Activated CD4-positive, alpha-beta T cell treated with anti-CD3 and anti-CD28 coated beads for 48 hours (primary cell): ENCODE data around the gene SRM.
"Not testable (repeated sequence)": the region's sequence is repeated elsewhere in the genome, so short reads cannot be mapped to it uniquely, and the experiment has no call there.

Experiments
- DNase-seq: peaks from one replicate; pipeline ENCODE4 v3.0.0-alpha.2; 2020

Gene SRM

DNA sequence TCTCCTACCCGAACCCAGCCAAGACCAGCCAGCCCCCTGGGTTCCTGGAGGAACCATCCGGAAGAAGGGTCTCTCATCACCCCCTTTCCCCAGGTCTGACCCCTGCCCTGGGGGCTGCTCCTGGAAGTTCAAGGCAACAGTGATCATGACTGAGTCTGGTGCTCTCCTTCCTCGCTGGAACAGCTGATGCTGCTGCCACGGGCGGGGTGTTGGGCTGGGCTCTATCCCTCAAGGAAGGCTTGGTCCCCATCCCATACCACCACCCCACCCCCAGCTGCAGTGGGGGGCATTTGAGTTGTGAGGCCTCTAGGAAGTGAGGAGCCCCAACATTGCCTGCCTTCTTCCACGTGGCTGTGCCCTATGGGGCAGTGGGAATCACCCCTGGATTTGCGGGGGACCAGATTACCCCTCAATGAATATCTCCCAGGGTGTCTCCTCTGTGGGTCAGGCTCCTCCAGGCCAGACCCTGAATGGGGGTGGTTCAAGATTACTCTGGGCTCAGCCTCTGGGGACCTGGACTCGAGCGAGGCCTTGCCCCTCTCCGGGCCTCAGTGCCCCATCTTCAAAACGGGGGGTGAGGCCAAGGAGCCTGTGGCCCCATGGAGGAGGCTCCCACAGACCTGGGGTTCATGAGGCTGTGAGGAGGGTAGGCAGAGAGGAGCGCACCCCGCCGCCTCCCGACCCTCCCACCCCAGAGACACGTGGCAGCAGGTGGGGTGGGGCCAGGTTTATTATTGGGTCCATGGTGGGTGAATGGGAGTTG is 15.6 kb downstream of the SRM start:
- no peak for DNase-seq

DNA sequence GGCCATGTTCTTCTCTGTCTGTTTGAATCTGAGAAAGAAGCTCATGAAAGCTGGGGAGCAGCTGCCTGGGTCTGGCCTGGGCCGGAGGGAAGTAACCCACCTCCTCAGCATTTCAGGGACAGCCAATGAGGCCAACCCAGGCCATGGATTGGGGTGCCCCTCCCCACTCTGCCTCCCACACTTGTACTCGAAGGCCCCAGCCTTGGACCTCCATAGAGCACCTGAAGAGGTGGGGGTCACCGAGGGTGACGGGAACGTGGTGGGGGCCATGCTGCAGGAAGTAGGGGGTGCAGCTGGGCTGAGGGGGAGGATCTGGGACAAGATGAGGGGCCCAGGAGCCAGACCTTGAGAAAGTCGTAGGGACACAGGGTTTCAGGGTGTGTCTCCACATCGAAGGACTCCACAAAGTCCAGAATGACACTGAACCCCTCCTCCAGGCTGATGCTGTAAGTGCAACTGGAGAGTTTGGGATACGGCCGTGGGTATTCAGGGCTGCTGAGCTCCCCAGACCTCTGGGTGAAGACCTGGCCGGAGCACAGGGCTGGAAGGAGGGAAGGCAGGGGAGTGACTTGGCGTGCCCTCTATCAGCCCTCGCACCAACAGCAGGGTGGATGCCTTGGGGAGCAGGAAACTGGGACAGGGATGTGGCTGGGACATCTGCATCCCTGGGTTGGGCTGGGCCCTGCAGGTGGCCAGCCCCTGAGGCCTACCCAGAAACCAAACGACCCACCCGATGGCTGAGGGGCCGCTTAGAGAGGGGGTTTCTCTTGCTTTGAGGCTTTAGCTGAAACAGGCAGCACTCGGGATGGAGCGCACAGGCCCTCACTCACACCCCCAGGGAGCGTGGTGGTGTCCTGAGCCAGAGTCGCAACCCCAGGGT is 16.6 kb downstream of the SRM start:
- DNase-seq = no peak

DNA sequence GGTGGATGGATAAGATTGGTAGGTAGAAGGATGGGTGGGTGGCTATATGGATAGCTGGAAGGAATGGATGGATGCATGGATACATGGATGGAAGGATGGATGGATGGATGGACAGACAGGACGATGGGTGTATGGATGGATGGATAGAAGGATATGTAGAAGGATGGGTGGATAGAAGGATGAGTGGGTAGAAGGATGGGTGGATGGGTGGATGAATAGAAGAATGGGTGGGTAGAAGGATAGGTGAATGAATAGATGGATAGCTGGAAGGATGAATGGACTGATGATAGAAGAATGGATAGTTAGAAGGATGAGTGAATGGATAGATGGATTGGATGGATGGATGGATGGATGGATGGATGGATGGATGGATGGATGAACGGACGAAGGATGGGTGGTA is 17.8 kb downstream of the SRM start:
- DNase-seq = no peak

DNA sequence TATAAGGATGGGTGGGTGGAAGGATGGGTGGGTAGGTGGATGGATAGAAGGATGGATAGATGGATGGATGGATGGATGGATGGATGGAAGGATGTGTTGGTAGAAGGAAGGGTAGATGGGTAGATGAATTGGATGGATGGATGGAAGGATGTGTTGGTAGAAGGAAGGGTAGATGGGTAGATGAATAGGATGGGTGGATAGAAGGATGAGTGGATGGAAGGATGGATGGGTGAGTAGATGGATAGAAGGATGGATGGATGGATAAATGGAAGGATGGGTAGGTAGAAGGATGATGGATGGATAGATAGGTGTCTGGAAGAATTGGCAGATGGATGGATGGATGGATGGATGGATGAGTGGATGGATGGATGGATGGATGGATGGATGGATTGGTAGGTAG is 18.8 kb downstream of the SRM start:
- DNase-seq = no peak

DNA sequence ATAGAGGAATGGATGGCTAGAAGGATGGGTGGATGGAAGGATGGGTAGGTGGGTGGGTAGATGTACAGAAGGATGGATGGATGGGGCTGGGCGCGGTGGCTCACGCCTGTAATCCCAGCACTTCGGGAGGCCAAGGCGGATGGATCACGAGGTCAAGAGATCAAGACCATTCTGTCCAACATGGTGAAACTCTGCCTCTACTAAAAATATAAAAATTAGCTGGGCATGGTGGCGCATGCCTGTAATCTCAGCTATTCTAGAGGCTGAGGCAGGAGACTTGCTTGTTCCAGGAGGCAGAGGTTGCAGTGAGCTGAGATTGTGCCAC is 19.8 kb downstream of the SRM start:
- not testable (repeated sequence) for DNase-seq

DNA sequence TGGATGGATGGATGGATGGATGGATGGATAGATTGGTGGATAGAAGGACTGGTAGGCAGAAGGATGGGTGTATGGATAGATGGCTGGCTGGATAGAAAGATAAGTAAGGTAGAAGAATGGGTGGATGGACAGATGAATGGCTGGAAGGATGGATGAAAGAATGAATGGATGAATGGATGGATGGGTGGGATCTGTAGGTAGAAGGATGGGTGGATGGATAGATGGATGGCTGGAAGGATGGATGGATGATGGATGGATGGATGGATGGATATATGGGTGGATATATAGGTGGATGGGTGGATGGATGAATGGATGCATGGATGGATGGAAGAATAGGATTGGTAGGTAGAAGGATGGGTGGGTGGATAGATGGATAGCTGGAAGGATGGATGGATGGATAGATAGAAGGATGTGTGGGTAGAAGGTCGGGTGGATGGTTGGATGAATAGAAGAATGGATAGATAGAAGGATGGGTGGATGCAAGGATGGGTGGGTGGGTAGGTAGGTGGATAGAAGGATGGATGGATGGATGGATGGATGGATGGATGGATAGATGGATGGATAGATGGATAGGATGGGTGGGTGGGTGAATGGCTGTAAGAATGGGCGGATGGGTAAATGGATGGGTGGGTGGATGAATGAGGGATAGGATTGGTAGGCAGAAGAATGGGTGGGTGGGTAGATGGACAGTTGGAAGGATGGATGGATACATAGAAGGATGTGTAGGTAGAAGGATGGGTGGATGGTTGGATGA is 20.3 kb downstream of the SRM start:
- no peak for DNase-seq

DNA sequence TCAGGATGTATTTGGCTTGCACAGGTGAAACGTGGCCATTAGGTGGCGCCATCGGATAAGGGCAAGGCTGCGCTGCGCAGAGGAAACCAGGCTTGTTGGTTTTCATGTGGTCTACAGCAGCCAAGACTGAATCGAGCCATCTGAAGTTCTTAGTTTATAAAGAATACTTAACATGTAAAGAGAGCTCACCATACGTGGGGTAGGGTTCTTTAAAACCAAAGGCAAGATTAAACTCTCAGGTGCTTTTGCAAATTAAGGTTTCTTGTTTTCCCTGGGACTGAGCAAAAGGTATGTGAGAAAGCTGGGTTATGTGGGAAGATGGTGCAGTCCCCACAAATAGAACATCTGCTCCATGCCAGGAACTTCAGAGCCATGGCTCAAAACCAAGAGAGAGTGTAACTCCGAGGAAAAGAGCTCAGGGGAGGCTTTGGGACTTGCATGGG is 22.1 kb downstream of the SRM start:
- DNase-seq = peak; percentile 92

DNA sequence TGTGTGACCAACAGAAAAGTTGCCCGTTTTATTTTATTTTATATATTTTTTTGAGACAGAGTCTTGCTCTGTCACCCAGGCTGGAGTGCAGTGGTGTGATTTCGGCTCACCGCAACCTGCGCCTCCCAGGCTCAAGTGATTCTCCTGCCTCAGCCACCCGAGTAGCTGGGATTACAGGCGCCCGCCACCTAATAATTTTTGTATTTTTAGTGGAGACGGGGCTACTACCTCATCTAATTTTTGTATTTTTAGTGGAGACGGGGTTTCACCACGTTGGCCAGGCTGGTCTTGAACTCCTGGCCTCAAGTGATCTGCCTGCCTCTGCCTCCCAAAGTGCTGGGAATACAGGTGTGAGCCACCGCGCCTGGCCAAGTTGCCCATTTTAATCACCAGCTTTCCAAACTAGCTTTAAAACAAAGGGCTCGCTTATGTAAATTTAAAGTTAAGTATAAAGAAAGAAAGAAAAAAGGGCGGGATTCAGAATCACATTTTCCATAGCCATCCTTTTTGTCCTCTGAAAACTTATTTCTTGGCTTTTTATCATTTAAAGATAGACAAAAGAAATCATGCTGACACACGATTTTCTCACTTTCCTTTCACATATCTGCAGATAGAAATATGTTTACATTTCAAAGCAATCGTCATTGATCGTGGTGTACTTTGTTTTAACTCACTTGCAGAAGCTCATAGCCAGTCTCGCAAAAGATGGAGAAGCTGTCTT is 22.6 kb downstream of the SRM start:
- not testable (repeated sequence) for DNase-seq

DNA sequence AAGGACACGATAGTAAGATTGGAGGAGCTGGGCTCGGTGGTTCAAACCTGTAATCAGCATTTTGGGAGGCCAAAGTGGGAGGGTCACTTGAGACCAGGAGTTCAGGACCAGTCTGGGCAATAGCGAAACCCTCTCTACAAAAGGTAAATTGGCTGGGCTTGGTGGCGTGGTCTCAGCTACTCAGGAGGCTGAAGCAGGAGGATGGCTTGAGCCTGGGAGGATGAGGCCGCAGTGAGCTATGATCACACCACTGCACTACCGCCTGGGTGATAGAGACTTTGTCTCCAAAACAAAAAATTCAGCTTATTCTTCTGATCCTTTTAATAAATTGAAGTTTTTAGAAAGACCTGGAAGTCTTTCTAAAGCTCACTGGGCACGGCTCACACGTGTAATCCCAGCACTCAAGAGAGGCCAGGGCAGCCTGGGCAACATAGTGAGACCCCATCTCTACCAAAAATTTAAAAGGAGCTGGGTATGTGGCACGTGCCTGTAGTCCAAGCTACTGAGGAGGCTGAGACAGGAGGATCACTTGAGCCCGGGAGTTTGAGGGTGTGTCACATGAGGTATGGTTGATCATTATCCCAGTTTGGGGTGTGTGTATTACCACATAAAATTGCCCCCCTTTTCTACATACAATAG is 28.1 kb downstream of the SRM start:
- DNase-seq = no peak

DNA sequence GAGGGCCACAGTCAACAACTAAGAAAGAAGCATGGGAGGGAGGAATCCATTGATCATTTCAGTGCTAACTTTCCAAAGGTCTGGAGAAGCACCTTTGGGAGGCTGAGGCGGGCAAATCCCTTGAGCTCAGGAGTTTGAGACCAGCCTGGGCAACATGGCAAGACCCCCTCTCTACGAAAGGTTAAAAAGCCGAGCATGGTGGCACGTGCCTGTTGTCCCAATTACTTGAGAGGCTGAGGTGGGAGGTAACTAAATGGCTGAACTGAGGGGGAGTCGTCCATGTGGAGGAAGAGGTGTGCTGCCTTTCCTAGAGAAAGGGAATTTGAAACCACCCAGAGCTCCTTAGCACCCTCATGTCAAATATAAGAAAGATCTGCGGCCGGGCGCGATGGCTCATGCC is 29.0 kb downstream of the SRM start:
- no peak for DNase-seq

DNA sequence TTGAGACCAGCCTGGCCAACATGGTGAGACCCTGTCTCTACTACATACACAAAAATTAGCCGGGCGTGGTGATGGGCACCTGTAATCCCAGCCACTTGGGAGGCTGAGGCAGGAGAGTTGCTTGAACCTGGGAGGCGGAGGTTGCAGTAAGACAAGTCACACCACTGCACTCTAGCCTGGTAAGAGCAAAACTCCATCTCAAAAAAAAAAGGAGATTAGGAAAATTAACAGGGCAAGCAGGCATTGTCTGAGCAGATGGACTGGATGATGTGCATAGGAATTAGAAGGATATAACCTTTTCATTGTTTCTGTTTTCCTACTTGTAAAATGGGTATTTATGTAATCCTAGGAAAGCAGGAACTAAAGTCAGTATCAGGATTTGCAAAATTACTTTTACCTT is 31.8 kb downstream of the SRM start:
- no peak for DNase-seq

DNA sequence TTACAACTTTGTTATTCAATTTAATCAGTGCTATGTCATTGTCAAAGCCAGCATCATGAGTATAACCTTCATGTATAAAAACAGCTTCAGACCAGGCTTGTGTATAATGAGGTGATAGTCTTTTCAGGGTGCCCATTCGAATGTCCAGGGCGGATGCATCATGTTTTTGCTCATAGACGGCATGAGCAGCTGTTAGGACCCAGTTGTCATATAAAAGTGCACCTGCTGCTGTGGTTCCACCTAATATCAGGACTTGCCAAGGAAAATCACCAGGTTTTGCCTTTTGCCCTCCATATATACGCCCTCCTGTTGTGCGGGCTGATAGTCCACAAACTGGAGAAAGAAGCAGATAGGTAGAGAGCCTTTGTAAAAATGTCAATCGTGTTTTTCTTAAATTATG is 32.5 kb downstream of the SRM start:
- DNase-seq = no peak

DNA sequence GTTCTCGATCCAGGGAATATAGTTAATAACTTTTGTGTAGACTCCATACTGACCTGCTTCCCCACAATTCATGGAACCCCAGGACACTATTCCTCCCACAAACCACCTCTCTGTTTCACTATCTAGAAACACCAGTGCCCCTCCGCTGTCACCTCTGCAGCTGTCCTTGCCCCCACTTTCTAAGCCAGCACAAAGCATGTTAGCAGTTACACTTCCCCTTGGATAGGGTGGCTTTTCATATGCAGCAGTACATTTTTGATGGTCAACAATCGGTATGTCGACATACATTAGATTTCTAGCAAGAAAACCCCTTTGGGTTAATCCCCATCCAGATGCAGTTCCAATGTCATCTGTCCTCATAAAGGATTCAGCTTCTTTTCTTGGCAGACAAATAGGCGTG is 32.9 kb downstream of the SRM start:
- DNase-seq = no peak

DNA sequence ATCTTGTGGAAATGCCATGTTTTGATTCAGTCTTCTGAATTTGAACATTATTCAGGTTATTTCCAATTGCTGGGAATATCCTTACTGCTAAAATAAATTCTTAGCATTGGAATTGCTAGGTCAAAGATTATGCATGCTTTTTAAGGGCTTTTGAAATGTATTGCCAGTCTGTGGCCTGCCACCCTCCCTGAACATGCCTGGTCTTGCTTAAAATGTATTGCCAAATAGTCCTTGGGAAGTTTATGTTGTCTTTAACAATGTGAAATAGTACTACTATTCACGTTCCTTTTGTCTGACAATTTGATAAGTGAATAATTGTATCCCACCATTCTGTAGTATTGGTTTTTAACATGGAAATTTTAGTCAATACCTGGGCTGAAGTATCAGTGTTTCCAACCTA is 33.8 kb downstream of the SRM start:
- no peak for DNase-seq

DNA sequence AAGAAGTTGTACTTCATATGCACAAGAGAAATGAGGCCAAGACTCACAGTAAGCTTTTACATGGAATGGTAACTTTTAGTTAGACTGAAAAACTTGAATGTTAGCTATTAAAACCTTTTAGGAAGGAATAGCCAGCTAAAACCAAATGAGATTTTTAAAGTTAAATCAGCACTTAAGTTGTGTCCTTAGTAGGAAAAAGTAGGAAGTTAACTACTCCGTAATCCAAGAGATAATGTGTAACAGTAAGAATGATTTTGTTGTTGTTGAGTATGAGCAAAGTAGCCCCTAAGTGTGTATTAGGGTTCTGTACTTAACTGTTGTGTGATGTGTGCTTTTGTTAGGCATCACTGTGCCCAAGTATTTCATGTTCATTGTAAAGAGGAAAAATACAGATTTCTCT is 34.2 kb downstream of the SRM start:
- no peak for DNase-seq

DNA sequence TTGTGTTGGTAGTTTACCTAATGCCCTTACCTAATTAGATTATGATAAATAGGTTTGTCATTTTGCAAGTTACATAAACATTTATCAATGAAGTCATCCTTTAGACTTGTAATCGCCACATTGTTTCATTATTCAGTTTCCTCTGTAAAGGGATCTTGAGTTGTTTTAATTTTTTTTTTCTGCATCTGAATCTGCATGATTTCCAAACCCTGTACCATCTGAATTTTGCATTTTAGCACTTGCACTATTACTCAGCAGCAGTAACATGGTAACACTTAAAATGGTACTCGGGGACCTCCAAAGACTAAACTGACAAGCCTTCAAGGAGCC is 35.0 kb downstream of the SRM start:
- DNase-seq = no peak

DNA sequence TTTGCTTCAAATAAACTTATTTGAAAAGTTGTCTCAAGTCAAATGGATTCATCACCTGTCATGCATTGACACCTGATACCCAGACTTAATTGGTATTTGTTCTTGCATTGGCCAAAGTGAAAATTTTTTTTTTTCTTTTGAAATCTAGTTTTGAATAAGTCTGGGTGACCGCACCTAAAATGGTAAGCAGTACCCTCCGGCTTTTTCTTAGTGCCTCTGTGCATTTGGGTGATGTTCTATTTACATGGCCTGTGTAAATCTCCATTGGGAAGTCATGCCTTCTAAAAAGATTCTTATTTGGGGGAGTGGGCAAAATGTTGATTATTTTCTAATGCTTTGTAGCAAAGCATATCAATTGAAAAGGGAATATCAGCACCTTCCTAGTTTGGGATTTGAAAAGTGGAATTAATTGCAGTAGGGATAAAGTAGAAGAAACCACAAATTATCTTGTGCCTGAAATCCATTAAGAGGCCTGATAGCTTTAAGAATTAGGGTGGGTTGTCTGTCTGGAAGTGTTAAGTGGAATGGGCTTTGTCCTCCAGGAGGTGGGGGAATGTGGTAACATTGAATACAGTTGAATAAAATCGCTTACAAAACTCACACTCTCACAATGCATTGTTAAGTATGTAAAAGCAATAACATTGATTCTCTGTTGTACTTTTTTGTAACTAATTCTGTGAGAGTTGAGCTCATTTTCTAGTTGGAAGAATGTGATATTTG is 35.5 kb downstream of the SRM start:
- DNase-seq = no peak

DNA sequence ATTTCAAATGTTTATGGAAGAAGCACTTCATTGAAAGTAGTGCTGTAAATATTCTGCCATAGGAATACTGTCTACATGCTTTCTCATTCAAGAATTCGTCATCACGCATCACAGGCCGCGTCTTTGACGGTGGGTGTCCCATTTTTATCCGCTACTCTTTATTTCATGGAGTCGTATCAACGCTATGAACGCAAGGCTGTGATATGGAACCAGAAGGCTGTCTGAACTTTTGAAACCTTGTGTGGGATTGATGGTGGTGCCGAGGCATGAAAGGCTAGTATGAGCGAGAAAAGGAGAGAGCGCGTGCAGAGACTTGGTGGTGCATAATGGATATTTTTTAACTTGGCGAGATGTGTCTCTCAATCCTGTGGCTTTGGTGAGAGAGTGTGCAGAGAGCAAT is 36.6 kb downstream of the SRM start:
- DNase-seq = no peak

DNA sequence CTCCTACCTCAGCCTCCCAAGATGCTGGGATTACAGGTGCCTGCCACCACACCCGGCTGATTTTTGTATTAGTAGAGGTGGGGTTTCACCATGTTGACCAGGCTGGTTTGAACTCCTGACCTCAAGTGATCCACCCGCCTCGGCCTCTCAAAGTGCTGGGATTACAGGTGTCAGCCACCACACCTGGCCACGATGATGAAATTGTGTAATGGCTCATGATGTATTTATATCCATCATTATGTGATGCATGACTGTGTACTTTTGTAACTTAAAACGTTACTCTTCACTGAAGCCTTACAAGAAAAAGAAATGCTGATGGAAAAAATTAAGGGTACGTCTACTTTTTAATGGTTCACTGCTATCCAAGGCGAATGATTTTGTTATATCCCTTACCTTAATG is 39.8 kb downstream of the SRM start:
- no peak for DNase-seq

DNA sequence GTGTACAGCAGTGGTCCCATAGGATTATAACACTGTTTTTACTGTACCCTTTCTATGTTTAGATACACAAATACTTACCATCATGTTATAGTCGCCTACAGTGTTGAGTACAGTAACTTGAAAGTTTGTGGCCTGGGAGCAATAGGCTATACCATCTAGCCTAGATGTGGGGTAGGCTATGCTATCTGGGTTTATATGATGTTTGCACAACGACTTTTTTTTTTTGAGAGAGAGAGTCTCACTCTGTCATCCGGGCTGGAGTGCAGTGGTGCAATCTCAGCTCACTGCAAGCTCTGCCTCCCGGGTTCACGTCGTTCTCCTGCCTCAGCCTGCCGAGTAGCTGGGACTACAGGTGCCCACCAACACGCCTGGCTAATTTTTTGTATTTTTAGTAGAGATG is 40.5 kb downstream of the SRM start:
- DNase-seq = not testable (repeated sequence)

DNA sequence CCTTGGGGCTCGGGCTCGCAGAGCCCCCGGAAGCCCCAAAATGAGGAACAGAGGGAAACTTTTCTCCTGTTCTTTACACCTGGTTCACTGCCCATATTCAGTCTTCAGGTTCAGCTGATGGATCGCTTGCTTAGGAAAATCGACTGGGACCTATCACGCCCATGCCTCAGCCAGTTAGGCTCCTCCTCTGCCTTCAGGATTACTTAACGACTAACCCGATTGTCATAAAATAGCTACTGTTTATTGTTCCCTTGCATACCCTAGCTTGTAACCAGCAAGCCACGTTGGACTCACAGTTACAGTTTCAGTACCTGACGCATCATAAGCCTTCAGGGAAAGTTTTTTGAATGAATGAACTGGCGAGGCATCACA is 46.7 kb downstream of the SRM start:
- no peak for DNase-seq
